ENCODE measurements around the gene CAMTA2. TPM values are rescaled to one million over a fixed set of nuclear protein-coding genes. Genes with fewer than 3 reads are reported as not detected.

The CAMTA2 gene
- total RNA-seq, 4 donors from 2014 or later, result 24.0 to 48.2 (median 28.4) TPM

GRCh38 chr17:4978726-4979125, 8.7 kb downstream of the CAMTA2 start:
- DNase-seq (ENCODE audit: extremely low spot score), result no peak
- Histone ChIP-seq H3K4me1 (peaks cover under 1 to 19% (median 13%) of the 10 kb centered on the region in 4 donors), H3K27ac (replicated peaks in 1 of 4) (no peak overlapping the region), H3K36me3 (peaks cover 54 to 91% (median 82%) of the 10 kb centered on the region in 4 donors), H3K27me3 (no peaks in the 10 kb centered on the region), H3K9me3 (no peaks in the 10 kb centered on the region), H3K4me3 (no peak overlapping the region)
- TF ChIP-seq EP300 (IDR thresholded peaks at IDR 0.05), result no peak
- no peak for TF ChIP-seq POLR2AphosphoS5 (IDR thresholded peaks at IDR 0.05)
- TF ChIP-seq CTCF (IDR thresholded peaks at IDR 0.05), result no peak
- TF ChIP-seq POLR2A (IDR thresholded peaks at IDR 0.05; ENCODE audit: low read depth), result no peak
- intact Hi-C loops (cut with DNase I), result no loop called here

- no peaks in the 10 kb centered on the region for H3K9me3 ChIP-seq
- no peak for TF ChIP-seq CTCF (IDR thresholded peaks at IDR 0.05)
- TF ChIP-seq POLR2AphosphoS5 (IDR thresholded peaks at IDR 0.05), result no peak
- TF ChIP-seq POLR2A (IDR thresholded peaks at IDR 0.05; ENCODE audit: low read depth), result no peak
- TF ChIP-seq EP300 (IDR thresholded peaks at IDR 0.05), result no peak
- H3K4me3 ChIP-seq, result no peak overlapping the region
- peaks cover 62 to 92% (median 83%) of the 10 kb centered on the region in 4 donors for H3K36me3 ChIP-seq
- 78% methylated on average over 8 of the region's 9 CpGs for WGBS
- intact Hi-C loops (cut with DNase I), result no loop called here
- H3K4me1 ChIP-seq, result peaks cover 18 to 28% (median 22%) of the 10 kb centered on the region in 4 donors
- H3K27ac ChIP-seq (replicated peaks in 1 of 4), result peak overlapping the region; percentile 8 to 97 (median 44)
- no peaks in the 10 kb centered on the region for H3K27me3 ChIP-seq
- DNase-seq (ENCODE audit: extremely low spot score), result no peak
These were observed 13.3 kb downstream of the CAMTA2 start for GRCh38 chr17:4974115-4974670.

GRCh38 chr17:4973256-4974114, 14.0 kb downstream of the CAMTA2 start:
- peaks cover 57 to 89% (median 78%) of the 10 kb centered on the region in 4 donors for H3K36me3 ChIP-seq
- no peak overlapping the region for H3K4me3 ChIP-seq
- no peaks in the 10 kb centered on the region for H3K9me3 ChIP-seq
- 91% methylated on average over 4 of the region's 10 CpGs for WGBS
- intact Hi-C loops (cut with DNase I), result no loop called here
- peaks cover 25 to 33% (median 29%) of the 10 kb centered on the region in 4 donors for H3K4me1 ChIP-seq
- no peak for TF ChIP-seq EP300 (IDR thresholded peaks at IDR 0.05)
- no peak for TF ChIP-seq POLR2AphosphoS5 (IDR thresholded peaks at IDR 0.05)
- no peak for DNase-seq (ENCODE audit: extremely low spot score)
- peak overlapping the region in 3 of 4 donors; percentile 43 to 97 (median 93) for H3K27ac ChIP-seq (replicated peaks in 1 of 4)
- H3K27me3 ChIP-seq, result no peaks in the 10 kb centered on the region

- Histone ChIP-seq H3K27ac (replicated peaks in 1 of 4) (peak overlapping the region in 3 of 4 donors; percentile 43 to 97 (median 93)), H3K4me3 (no peak overlapping the region), H3K4me1 (peaks cover 31 to 38% (median 35%) of the 10 kb centered on the region in 4 donors), H3K9me3 (no peaks in the 10 kb centered on the region), H3K27me3 (no peaks in the 10 kb centered on the region), H3K36me3 (peaks cover 50 to 82% (median 71%) of the 10 kb centered on the region in 4 donors)
- 81% methylated on average over 12 of the region's 12 CpGs for WGBS
- DNase-seq (ENCODE audit: extremely low spot score), result no peak
- intact Hi-C loops (cut with DNase I), result no loop called here
- no peak for TF ChIP-seq POLR2AphosphoS5 (IDR thresholded peaks at IDR 0.05)
- TF ChIP-seq EP300 (IDR thresholded peaks at IDR 0.05), result no peak
These were observed 14.7 kb downstream of the CAMTA2 start for GRCh38 chr17:4972752-4973151.

- TF ChIP-seq EP300 (IDR thresholded peaks at IDR 0.05) (no peak), POLR2A (IDR thresholded peaks at IDR 0.05; ENCODE audit: low read depth) (no peak), CTCF (IDR thresholded peaks at IDR 0.05) (no peak), POLR2AphosphoS5 (IDR thresholded peaks at IDR 0.05) (no peak)
- Histone ChIP-seq H3K9me3 (no peaks in the 10 kb centered on the region), H3K4me3 (no peak overlapping the region), H3K36me3 (peaks cover 45 to 77% (median 66%) of the 10 kb centered on the region in 4 donors), H3K27me3 (no peaks in the 10 kb centered on the region), H3K4me1 (peaks cover 31 to 38% (median 35%) of the 10 kb centered on the region in 4 donors), H3K27ac (replicated peaks in 1 of 4) (peak overlapping the region; percentile 43 to 97 (median 70))
- WGBS, result 89% methylated on average over 12 of the region's 12 CpGs
- intact Hi-C loops (cut with DNase I), result no loop called here
- no peak for DNase-seq (ENCODE audit: extremely low spot score)
These were observed 15.2 kb downstream of the CAMTA2 start for GRCh38 chr17:4972322-4972721.
